T47D (cell line): ENCODE results near the gene HOXB5.

ENCODE experiments used
- DNase-seq, 2 experiments: peaks; one replicate each; pipeline versions ENCODE4 v3.0.0 to v3.0.0-alpha.2; 2011 to 2012; ENCODE audit warnings: low read depth in 1 of 2, low spot score in 1 of 2
- JUND ChIP-seq: IDR thresholded peaks from 2 replicates; pipeline ENCODE4 v1.6.1; 2012; ENCODE audit warnings: low read depth
- in situ Hi-C: cut with HindIII; loops from 2 replicates; pipeline ENCODE4 v1.10.0; 2016; ENCODE audit warnings: low sequenced_read_pairs, low pct_unique_long_range_greater_than_20kb

HOXB5 gene

GRCh38 chr17:48549914-48550501 lies 43.6 kb downstream of the HOXB5 start:
- in situ Hi-C loops, result no loop called here
- no peak for DNase-seq
- TF ChIP-seq JUND, result no peak

DNA sequence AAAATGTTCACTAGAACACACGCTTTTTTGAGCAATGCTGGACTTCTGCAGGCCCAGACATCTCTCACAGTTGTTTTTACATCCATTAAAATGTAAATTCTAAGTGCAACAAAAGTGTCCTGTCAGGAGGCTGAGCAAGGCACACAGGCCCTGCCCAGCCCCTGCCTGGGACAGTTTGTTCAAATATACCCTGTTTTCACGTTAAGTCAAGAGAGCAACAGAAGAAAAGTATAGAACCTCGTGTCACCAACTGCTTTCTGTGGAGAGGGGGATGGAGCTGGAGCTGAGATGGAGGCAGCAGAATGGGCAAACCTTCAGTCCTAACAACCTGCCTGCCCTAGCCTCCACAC lies 44.3 kb downstream of the HOXB5 start:
- no peak for DNase-seq
- TF ChIP-seq JUND, result no peak
- in situ Hi-C loops, result no loop called here

GRCh38 chr17:48548523-48549280 lies 44.9 kb downstream of the HOXB5 start:
- TF ChIP-seq JUND, result no peak
- no peak for DNase-seq
- in situ Hi-C loops, result no loop called here

DNA sequence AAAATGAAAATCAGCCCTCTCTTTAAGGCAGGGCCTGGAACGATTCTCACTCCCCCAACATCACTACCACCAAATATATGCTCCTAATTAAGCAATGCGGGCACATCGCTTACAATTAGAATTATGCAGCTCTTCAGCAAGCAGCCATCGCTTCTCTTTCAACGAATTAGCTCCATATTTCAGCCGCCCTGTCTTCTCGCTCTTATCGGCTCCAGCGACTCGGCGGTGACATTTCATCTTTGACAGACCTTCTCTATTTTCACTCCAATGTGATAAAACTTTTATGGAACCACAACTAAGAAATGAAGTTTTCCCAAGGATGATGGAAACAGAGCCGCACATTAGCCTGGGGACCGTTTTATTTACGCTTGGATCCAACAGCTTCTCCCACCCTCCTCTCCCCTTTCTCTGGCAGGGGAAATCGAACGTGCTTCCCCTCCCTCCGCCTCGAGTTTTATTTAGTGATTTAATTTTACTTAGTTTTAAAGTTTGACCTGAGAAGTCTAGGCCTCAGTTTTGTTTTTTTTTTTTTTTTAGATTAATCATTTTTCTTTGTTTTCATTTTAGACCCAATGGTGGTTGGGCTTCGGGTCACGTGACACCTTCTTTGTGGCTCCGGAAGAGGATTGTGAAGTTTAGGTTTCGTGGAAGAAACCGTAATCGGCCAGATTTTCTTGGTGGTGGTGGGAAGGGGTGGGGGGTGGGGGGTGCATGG lies 45.6 kb downstream of the HOXB5 start:
- in situ Hi-C loops, result no loop called here
- no peak for TF ChIP-seq JUND
- DNase-seq, result no peak

DNA sequence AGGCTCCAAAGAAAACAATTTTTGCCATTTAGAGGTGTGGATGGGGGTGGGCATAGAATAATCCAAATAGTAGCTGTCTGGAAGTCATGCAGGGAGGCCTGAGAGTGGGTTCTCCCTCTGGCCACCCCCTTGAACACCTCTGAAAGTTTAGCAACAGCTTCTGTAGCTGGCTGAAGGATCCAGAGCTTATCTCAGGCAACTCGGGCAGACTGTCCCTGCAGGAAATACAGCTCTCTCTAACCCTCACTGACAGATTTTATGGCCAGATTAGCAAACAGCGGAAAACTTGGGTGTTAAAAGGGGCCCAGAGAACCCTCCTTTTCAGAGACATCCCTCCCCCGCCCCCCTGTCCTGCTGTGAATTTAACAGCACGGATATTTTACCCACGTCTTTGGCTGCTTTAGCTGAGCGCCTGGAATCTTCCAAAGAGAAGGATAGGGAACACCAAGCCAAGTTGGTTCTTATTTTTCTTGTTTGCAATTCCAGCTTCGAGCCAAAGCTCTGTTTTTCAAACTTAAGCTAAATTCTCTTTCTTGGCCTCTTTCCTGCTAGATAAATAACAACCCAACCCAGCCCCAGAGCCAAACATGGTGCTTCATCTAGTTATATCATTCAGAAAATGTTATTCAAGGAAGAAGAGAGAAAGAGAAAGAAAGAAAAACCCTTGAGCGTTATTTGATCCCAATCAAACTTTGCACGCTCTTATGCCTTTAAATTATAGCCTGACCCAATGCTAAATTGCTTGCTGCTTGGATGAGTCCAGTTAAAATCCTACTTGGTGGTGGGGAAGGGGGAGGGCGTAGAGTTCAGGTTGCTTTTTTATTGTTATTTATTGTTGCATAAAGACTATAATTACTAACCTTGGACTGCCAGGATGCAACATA lies 46.4 kb downstream of the HOXB5 start:
- in situ Hi-C loops, result no loop called here
- 0 out of 2 replicates have a peak, but pooled peaks have one; percentile 15 for TF ChIP-seq JUND
- DNase-seq, result peak; percentile 73 to 90

- TF ChIP-seq JUND, result no peak
- in situ Hi-C loops, result no loop called here
- peak in 1 of 2 experiments; percentile 73 for DNase-seq
These were observed 47.2 kb downstream of the HOXB5 start for GRCh38 chr17:48546137-48546923.

DNA sequence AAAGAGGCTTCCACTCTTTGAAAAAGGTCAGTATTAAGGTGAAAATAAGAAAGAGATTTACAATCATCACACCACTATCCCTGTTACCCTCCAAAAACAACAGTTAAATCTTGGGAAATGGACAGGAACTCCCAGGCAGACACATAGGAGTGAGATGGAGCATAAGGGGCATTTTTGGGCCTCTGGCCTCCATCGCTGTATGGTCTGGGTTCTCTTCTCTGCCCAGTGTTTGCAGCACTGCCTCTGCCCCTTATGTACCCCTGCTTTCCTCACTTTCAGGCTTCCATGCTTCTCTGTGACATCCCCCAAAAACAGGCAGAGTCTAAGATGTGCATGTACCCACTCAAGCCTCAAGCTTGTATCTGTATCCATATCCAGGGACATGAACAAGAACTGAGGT lies 48.0 kb downstream of the HOXB5 start:
- no peak for TF ChIP-seq JUND
- no peak for DNase-seq
- in situ Hi-C loops, result no loop called here

GRCh38 chr17:48545022-48545375 lies 48.6 kb downstream of the HOXB5 start, which contains the start of gene HOXB2:
Gene HOXB2, minus strand, starts transcription at chr17:48545109. Its CDS starts 198 bp downstream, at chr17:48544911.
- no peak for TF ChIP-seq JUND
- DNase-seq, result peak; percentile 67 to 78
- in situ Hi-C loops, result no loop called here

DNA sequence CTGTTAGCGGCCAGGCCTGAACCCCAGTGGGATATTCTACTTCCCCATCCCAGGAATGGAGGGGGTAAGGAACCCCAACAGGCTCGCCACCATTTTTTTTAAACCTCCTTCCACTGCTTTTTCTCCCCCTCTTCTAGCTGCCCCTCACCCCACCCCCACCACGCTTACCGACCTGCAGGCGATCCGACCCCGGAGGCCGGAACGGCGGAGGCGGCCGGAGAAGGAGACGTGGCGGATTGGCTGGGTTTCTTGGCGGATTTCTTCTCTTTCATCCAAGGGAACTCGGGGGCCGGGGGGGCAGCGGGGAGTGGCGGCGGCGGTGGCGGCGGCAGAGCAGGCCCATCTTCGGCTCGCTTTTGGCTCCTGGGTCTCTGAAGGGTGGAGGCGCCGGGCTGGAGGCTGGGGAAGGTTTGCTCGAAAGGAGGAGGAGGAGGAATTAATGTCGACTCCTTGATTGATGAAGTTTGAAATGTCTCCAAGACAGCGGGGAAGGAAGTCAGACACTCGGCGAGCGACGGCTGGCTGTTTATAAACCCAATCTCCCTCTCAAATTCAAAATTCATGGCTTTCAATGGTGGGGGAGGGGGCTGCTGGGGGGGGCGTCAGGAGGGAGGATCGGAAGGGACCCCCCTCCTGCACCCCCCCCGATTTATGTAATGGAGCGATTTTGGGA lies 49.1 kb downstream of the HOXB5 start:
- in situ Hi-C loops, result no loop called here
- DNase-seq, result peak; percentile 69 to 80
- TF ChIP-seq JUND, result no peak

DNA sequence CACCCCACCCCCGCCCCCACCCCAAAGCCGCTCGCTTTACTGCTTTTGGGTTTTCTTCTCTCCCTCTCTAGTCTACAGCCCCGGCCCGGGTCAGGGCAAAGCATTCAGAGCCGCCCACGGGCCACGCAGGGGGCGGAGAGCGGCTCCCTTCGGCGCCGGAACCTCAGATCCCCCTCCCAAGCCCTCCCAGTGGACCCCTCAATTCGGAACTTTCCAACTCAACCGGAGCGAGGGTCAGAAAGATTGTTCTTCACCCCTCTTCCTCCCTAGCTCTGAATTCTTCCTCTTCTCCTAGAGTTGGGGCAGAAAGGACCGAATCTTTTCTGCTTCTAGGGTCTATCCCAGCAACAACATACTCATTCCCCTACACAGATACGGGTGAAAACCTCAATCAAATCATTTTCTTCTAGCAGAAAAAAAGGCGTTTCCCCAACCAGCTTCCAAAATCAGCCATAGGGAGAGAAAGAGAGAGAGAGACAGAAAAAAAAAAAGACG lies 49.7 kb downstream of the HOXB5 start:
- in situ Hi-C loops, result no loop called here
- no peak for DNase-seq
- no peak for TF ChIP-seq JUND
